Ishikawa (cell line): Measurements from ENCODE around the gene ARFGAP1.

Experiments
- CEBPB ChIP-seq: IDR thresholded peaks from 2 replicates; pipeline ENCODE4 v1.6.1; 2012
- CREB1 ChIP-seq: IDR thresholded peaks from 2 replicates; pipeline ENCODE4 v1.6.1; 2012; ENCODE audit warnings: low read depth
- EGR1 ChIP-seq: IDR thresholded peaks from 2 replicates; pipeline ENCODE4 v1.6.1; 2012
- EP300 ChIP-seq: IDR thresholded peaks from 2 replicates; pipeline ENCODE4 v1.6.1; 2012; ENCODE audit warnings: borderline replicate concordance
- FOXM1 ChIP-seq: IDR thresholded peaks from 2 replicates; pipeline ENCODE4 v1.6.1; 2012; ENCODE audit warnings: low read depth, borderline replicate concordance
- MAX ChIP-seq: IDR thresholded peaks from 2 replicates; pipeline ENCODE4 v1.6.1; 2012
- NFIC ChIP-seq: IDR thresholded peaks from 2 replicates; pipeline ENCODE4 v1.6.1; 2012
- RAD21 ChIP-seq: IDR thresholded peaks from 2 replicates; pipeline ENCODE4 v1.6.1; 2012; ENCODE audit warnings: low read depth
- REST ChIP-seq: IDR thresholded peaks from 2 replicates; pipeline ENCODE4 v1.6.1; 2012; ENCODE audit warnings: low read depth, mild to moderate bottlenecking
- TAF1 ChIP-seq: IDR thresholded peaks from 2 replicates; pipeline ENCODE4 v1.6.1; 2012; ENCODE audit warnings: low read depth, mild to moderate bottlenecking
- TCF12 ChIP-seq: IDR thresholded peaks from 2 replicates; pipeline ENCODE4 v1.6.1; 2012; ENCODE audit warnings: low read depth
- TEAD4 ChIP-seq: IDR thresholded peaks from 2 replicates; pipeline ENCODE4 v1.6.1; 2012
- USF1 ChIP-seq: IDR thresholded peaks from 2 replicates; pipeline ENCODE4 v1.6.1; 2012
- YY1 ChIP-seq: IDR thresholded peaks from 2 replicates; pipeline ENCODE4 v1.6.1; 2012; ENCODE audit warnings: low read depth
- ZBTB7A ChIP-seq: IDR thresholded peaks from 2 replicates; pipeline ENCODE4 v1.6.1; 2012; ENCODE audit warnings: low read depth

Gene ARFGAP1

GRCh38 chr20:63292292-63292701 lies 19.7 kb downstream of the ARFGAP1 start:
- TF ChIP-seq RAD21 (no peak), NFIC (no peak), MAX (no peak), FOXM1 (no peak), REST (no peak), ZBTB7A (no peak), TAF1 (no peak), EGR1 (no peak), USF1 (no peak), TEAD4 (no peak), TCF12 (no peak), CREB1 (no peak), EP300 (no peak), YY1 (no peak), CEBPB (no peak)

- TF ChIP-seq CEBPB (no peak), REST (no peak), TCF12 (no peak)
These were observed 20.3 kb downstream of the ARFGAP1 start, which contains the start of gene COL20A1 for GRCh38 chr20:63292904-63293303. TSS of gene COL20A1 (plus strand) at chr20:63293186. CDS start at chr20:63295108, 1,922 bp downstream.

GRCh38 chr20:63293456-63293855 lies 20.8 kb downstream of the ARFGAP1 start:
- TF ChIP-seq REST (no peak), TCF12 (no peak), MAX (no peak), TEAD4 (no peak), EP300 (no peak), TAF1 (no peak), CREB1 (no peak), CEBPB (no peak)

- TF ChIP-seq ZBTB7A (no peak), TEAD4 (no peak), CREB1 (no peak), TAF1 (no peak), REST (no peak), YY1 (no peak)
These were observed 21.4 kb downstream of the ARFGAP1 start for GRCh38 chr20:63293871-63294535.
